Effector memory CD4-positive, alpha-beta T cell (primary cell): ENCODE results near the gene STX16.
"Not testable (repeated sequence)": the region's sequence is repeated elsewhere in the genome, so short reads cannot be mapped to it uniquely, and the experiment has no call there.

Experiments used
- DNase-seq, 3 donors: peaks; one replicate each; pipeline ENCODE4 v3.0.0-alpha.2; 2020
- H3K27ac ChIP-seq: 2 replicates; pipeline ENCODE4 v1.7.0; 2013; ENCODE audit warnings: mild to moderate bottlenecking, low read length, moderate library complexity; ENCODE audit not compliant: insufficient read depth, poor library complexity, severe bottlenecking
- H3K27me3 ChIP-seq: replicated peaks from 2 replicates; pipeline ENCODE4 v1.7.0; 2013; ENCODE audit warnings: mild to moderate bottlenecking, low read length; ENCODE audit not compliant: insufficient read depth, control insufficient read depth, poor library complexity, severe bottlenecking
- H3K36me3 ChIP-seq: 2 replicates; pipeline ENCODE4 v1.7.0; 2013; ENCODE audit warnings: mild to moderate bottlenecking, low read length, moderate library complexity; ENCODE audit not compliant: control insufficient read depth, insufficient read depth
- H3K4me1 ChIP-seq: 2 replicates; pipeline ENCODE4 v1.7.0; 2013; ENCODE audit warnings: low read length, mild to moderate bottlenecking; ENCODE audit not compliant: control insufficient read depth, insufficient read depth, poor library complexity, severe bottlenecking
- H3K4me3 ChIP-seq: 2 replicates; pipeline ENCODE4 v1.7.0; 2013; ENCODE audit warnings: low read length, low read depth, mild to moderate bottlenecking; ENCODE audit not compliant: insufficient read depth, poor library complexity, severe bottlenecking
- H3K9me3 ChIP-seq: 2 replicates; pipeline ENCODE4 v1.7.0; 2013; ENCODE audit warnings: mild to moderate bottlenecking, low read length, moderate library complexity; ENCODE audit not compliant: control insufficient read depth

STX16 gene

DNA sequence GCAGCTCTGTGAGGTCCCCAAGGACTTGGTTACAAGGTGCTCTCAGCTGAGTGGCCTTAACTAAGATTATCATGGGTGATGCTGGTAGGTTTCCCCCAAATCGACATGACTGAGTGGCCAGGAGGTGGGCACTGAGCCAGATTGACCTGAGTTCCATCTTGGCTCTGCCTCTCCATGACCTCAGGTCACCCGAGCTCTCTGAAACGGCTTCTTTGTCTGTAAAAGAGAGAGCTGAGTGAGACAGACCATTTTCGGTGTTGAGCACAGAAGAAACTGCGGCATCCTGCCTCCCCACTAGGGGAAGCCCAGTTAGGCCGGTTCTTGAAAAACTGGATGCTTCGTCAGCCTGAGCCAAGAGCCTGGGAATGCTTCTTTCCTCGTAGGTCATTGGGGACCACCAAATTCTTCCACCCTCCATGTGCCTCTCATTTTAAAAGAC, 14.1 kb upstream of the STX16 start:
- Histone ChIP-seq H3K36me3 (no peaks in the 10 kb centered on the region), H3K4me1 (no peaks in the 10 kb centered on the region), H3K4me3 (no peak overlapping the region), H3K9me3 (no peaks in the 10 kb centered on the region), H3K27me3 (no peaks in the 10 kb centered on the region), H3K27ac (no peak overlapping the region)
- DNase-seq: no peak

GRCh38 chr20:58637466-58638213, 13.4 kb upstream of the STX16 start:
- no peak for DNase-seq

DNA sequence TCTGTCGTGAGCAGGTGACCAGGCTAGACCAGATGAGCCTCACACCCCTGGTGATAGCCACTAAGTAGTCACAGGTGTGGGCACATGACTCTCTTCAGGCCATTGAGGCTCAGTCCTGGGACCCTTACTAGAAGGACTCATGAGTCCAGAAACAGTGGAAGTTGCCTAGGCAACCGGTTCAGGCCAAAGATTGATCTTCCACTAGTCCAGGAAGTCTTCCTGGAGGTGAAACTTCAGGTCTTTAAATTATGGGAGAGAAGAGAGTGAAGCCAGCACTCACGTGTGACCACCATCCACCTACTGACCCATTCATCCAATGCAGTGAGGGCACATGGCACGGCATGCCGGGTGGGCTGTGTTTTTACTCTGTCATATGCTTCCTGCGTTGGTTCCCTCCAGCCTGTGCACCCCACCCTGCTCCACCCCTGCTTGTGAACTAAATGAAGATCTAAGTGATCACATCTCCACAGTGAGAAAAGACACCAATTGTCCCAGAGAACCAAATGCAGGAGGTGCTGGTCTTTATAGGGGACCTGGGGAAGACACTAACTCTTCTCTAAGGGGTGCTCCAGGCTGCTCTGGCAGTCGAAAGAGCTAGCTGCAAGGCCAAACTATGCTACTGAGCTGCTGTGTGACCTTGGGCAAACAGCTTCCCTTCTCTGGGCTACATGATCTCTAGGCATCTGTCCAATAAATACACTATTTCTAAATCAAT, 12.5 kb upstream of the STX16 start:
- no peaks in the 10 kb centered on the region for H3K27me3 ChIP-seq
- H3K27ac ChIP-seq: no peak overlapping the region
- DNase-seq: no peak
- H3K36me3 ChIP-seq: no peaks in the 10 kb centered on the region
- no peaks in the 10 kb centered on the region for H3K9me3 ChIP-seq
- H3K4me1 ChIP-seq: no peaks in the 10 kb centered on the region
- H3K4me3 ChIP-seq: no peak overlapping the region

More at GRCh38 chr20:58637466-58638213, 13.4 kb upstream of the STX16 start:
- H3K27me3 ChIP-seq: no peaks in the 10 kb centered on the region
- H3K36me3 ChIP-seq: no peaks in the 10 kb centered on the region
- H3K4me3 ChIP-seq: no peak overlapping the region
- no peaks in the 10 kb centered on the region for H3K4me1 ChIP-seq
- H3K9me3 ChIP-seq: no peaks in the 10 kb centered on the region
- H3K27ac ChIP-seq: no peak overlapping the region

GRCh38 chr20:58639182-58640146, 11.6 kb upstream of the STX16 start:
- Histone ChIP-seq H3K4me1 (no peaks in the 10 kb centered on the region), H3K36me3 (no peaks in the 10 kb centered on the region), H3K4me3 (no peak overlapping the region), H3K27ac (no peak overlapping the region), H3K27me3 (no peaks in the 10 kb centered on the region), H3K9me3 (no peaks in the 10 kb centered on the region)
- DNase-seq: no peak

- Histone ChIP-seq H3K4me3 (no peak overlapping the region), H3K27me3 (no peaks in the 10 kb centered on the region), H3K27ac (no peak overlapping the region), H3K36me3 (no peaks in the 10 kb centered on the region), H3K4me1 (no peaks in the 10 kb centered on the region), H3K9me3 (no peaks in the 10 kb centered on the region)
- no peak for DNase-seq
These were observed 10.6 kb upstream of the STX16 start for GRCh38 chr20:58640446-58640845.

DNA sequence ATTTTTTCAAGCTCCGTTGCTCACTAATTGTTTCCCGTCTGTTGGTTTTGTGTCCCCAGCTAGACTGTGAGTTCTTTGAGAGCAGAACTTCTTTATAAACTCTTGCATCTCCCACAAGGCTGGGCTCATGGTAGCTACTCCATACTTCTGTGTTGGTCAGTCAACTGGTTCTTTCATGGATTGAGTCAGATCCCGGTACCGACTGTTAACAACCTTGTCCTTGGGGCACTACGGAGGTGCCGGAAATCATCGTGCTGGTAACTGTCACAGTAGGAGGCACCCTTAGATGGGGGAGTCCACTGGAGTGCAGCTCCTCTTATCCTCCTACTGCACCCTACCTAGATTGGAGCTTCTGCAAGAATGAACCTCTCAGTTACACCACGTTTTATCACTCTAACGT, 8.6 kb upstream of the STX16 start:
- H3K36me3 ChIP-seq: no peaks in the 10 kb centered on the region
- H3K9me3 ChIP-seq: no peaks in the 10 kb centered on the region
- no peak for DNase-seq
- H3K27ac ChIP-seq: no peak overlapping the region
- H3K4me1 ChIP-seq: no peaks in the 10 kb centered on the region
- no peak overlapping the region for H3K4me3 ChIP-seq
- H3K27me3 ChIP-seq: no peaks in the 10 kb centered on the region

- H3K9me3 ChIP-seq, H3K36me3 ChIP-seq, H3K4me3 ChIP-seq, DNase-seq, H3K4me1 ChIP-seq, H3K27ac ChIP-seq, H3K27me3 ChIP-seq: not testable (repeated sequence)
These were observed 8.2 kb upstream of the STX16 start for GRCh38 chr20:58642896-58643295.

- no peaks in the 10 kb centered on the region for H3K36me3 ChIP-seq
- H3K27me3 ChIP-seq: no peaks in the 10 kb centered on the region
- H3K9me3 ChIP-seq: no peaks in the 10 kb centered on the region
- DNase-seq: no peak
- no peak overlapping the region for H3K4me3 ChIP-seq
- H3K4me1 ChIP-seq: peaks cover 4% of the 10 kb centered on the region
- H3K27ac ChIP-seq: no peak overlapping the region
These were observed 5.6 kb upstream of the STX16 start for GRCh38 chr20:58645412-58645968.

DNA sequence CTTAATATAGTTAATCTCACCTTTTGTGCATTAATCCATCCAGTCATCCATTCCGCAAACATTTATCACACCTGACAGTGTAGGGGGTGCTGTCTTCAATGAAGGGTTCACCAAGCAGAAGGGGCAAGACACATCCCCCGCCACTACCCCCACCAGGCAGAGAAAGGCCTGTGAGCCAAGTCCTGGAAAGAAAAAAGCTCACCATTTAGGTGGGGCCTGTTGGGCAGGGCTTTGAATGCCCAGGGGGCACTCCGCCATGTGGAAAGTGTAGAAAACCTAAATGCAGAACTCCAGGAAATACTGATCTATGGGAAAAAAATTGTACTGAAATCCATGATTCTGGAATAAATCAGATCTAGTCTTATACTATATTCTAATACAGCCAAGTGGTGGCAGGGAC, 4.8 kb upstream of the STX16 start:
- Histone ChIP-seq H3K27me3 (no peaks in the 10 kb centered on the region), H3K27ac (no peak overlapping the region), H3K9me3 (no peaks in the 10 kb centered on the region), H3K4me3 (no peak overlapping the region), H3K4me1 (peaks cover 4% of the 10 kb centered on the region), H3K36me3 (no peaks in the 10 kb centered on the region)
- DNase-seq: no peak
